Pancreas (tissue), 10 donors: ENCODE measurements around the gene DNASE1L2. TPM values are rescaled to one million over a fixed set of nuclear protein-coding genes. Genes with fewer than 3 reads are reported as not detected.

ENCODE experiments used
- ATAC-seq, 4 donors: fragments of 200-7000 bp; cut with Tn5 transposase; one replicate each; pipeline versions ENCODE4 v1.8.0 to v1.9.1; 2020; ENCODE audit warnings: mild to moderate bottlenecking in 4 of 4, moderate library complexity in 4 of 4
- DNase-seq, 6 donors: peaks; one replicate each; pipeline ENCODE4 v3.0.0-alpha.2; 2020
- FAIRE-seq: peaks from 2 replicates; lab custom pipeline; 2012; peaks lifted over from hg19 to GRCh38; lab: Jason Lieb, UNC
- H3K27ac ChIP-seq, 4 donors: fragments of 200-600 bp; sonication (generic); 1 replicate in 3 of 4; 2 replicates in 1 of 4; pipeline versions ENCODE4 v1.5.0 to v1.8.0; 2020
- H3K27me3 ChIP-seq, 4 donors: fragments of 200-600 bp; one replicate each; pipeline ENCODE4 v1.8.0; 2021
- H3K36me3 ChIP-seq, 3 donors: fragments of 200-600 bp; sonication (generic) in 1 of 3; one replicate each; pipeline versions ENCODE4 v1.5.0 to v1.8.0; 2020 to 2021
- H3K4me1 ChIP-seq, 3 donors: fragments of 200-600 bp; one replicate each; pipeline ENCODE4 v1.8.0; 2021
- H3K4me3 ChIP-seq, 4 donors: fragments of 200-600 bp; sonication (generic) in 2 of 4; one replicate each; pipeline versions ENCODE4 v1.5.0 to v1.8.0; 2020 to 2021
- H3K9me3 ChIP-seq, 4 donors: fragments of 200-600 bp; one replicate each; pipeline ENCODE4 v1.8.0; 2021
- CTCF ChIP-seq, 4 donors: fragments of 200-600 bp; sonication (generic) in 3 of 4; IDR thresholded peaks; one replicate each; pipeline versions ENCODE4 v1.5.0 to v1.8.0; 2021; ENCODE audit warnings: antibody characterized with exemption in 4 of 4
- WGBS, 2 donors: extraction: QIAGEN DNeasy Blood & Tissue Kit; methylation state at CpG; one replicate each; pipeline ENCODE4 v1.1.7; 2013; 5-methylcytosine and 5-hydroxymethylcytosine counted together
- intact Hi-C, 3 donors: fragments of 100-400 bp; cut with DNase I; formaldehyde crosslinking; loops; one replicate each; pipeline versions ENCODE4 v1.11.1 to v1.14.2; 2022
- polyA plus RNA-seq, 2 donors: library from polyadenylated mRNA; stranded (reverse); fragments of 200-250 nt; gene quantifications; one replicate each; pipeline ENCODE4 v1.2.3, GENCODE V29; 2013
- total RNA-seq, 6 donors: library from RNA; stranded (reverse); fragmentation: NEBNext Ultra II Directional in 4 of 6; extraction: Animal tissue kit (Norgen Biotek cat#: 25700) in 4 of 6; gene quantifications; one replicate each; pipeline versions ENCODE4 v1.2.1 to v1.2.4, GENCODE V29; 2021 to 2023
- donor health status: healthy with polysubstance abuse.
- donor health status: DM: no; HTN: no; CAD: no; lungs with moderate emphysema.
- donor health status: DM: no; HTN: no; CAD: no.
- donor health status: control.
- donor health status: control.
- donor health status: Bipolar disorder and iron deficiency.
- donor health status: DM: yes; HTN: yes; CAD: no.
- donor health status: DM: no; HTN: no; CAD: no.
- donor health status: DM: no; HTN: no; CAD: no.
- donor health status: DM: yes; HTN: yes; CAD: no.

The DNASE1L2 gene
- total and polyA plus RNA-seq, 8 donors = 0.31 to 4.9 (median 0.82) TPM

- peaks cover 0 to 6% (median 0%) of the 10 kb centered on the region in 3 donors for H3K4me1 ChIP-seq
- H3K27ac ChIP-seq = no peak overlapping the region
- intact Hi-C loops = no loop called here
- TF ChIP-seq CTCF (IDR thresholded peaks at IDR 0.05) = no peak
- H3K36me3 ChIP-seq = peaks cover 4 to 39% (median 26%) of the 10 kb centered on the region in 3 donors
- no peaks in the 10 kb centered on the region for H3K9me3 ChIP-seq
- DNase-seq = peak in 1 of 6 donors; percentile 70
- 93 to 96% methylated on average over 18 of the region's 18 CpGs for WGBS, 2 donors
- no peak for FAIRE-seq
- no peaks in the 10 kb centered on the region for H3K27me3 ChIP-seq
- no peak for ATAC-seq
- no peak overlapping the region for H3K4me3 ChIP-seq
Observed at GRCh38 chr16:2234813-2235170, 1.5 kb upstream of the DNASE1L2 start.

- no peaks in the 10 kb centered on the region for H3K9me3 ChIP-seq
- DNase-seq (peak in 1 of 6 donors; percentile 75), ATAC-seq (no peak), FAIRE-seq (no peak)
- no peak for TF ChIP-seq CTCF (IDR thresholded peaks at IDR 0.05)
- no peak overlapping the region for H3K27ac ChIP-seq
- peaks cover 4 to 37% (median 25%) of the 10 kb centered on the region in 3 donors for H3K36me3 ChIP-seq
- 92 to 95% methylated on average over 27 to 28 of the region's 28 CpGs for WGBS, 2 donors
- intact Hi-C loops = no loop called here
- no peak overlapping the region for H3K4me3 ChIP-seq
- peaks cover 0 to 6% (median 0%) of the 10 kb centered on the region in 3 donors for H3K4me1 ChIP-seq
- H3K27me3 ChIP-seq = no peaks in the 10 kb centered on the region
Observed at GRCh38 chr16:2235234-2235651, 1.0 kb upstream of the DNASE1L2 start.

GRCh38 chr16:2235695-2236336, 428 bp upstream of the DNASE1L2 start:
- 82 to 84% methylated on average over 19 of the region's 19 CpGs for WGBS, 2 donors
- H3K4me3 ChIP-seq = no peak overlapping the region
- FAIRE-seq = no peak

GRCh38 chr16:2237102-2237482, 848 bp downstream of the DNASE1L2 start:
- no peak for TF ChIP-seq CTCF (IDR thresholded peaks at IDR 0.05)
- intact Hi-C loops = no loop called here
- DNase-seq (peak in 2 of 6 donors; percentile 40 to 82), FAIRE-seq (no peak), ATAC-seq (peak in 1 of 4 donors; percentile 2)
- Histone ChIP-seq H3K27ac (no peak overlapping the region), H3K4me3 (peak overlapping the region in 1 of 4 donors; percentile 25), H3K4me1 (peaks cover 0 to 6% (median 0%) of the 10 kb centered on the region in 3 donors), H3K27me3 (no peaks in the 10 kb centered on the region), H3K9me3 (no peaks in the 10 kb centered on the region), H3K36me3 (peaks cover 4 to 28% (median 25%) of the 10 kb centered on the region in 3 donors)
- 13 to 24% methylated on average over 28 to 40 of the region's 40 CpGs for WGBS, 2 donors

More at GRCh38 chr16:2235695-2236336, 428 bp upstream of the DNASE1L2 start:
- ATAC-seq (no peak), DNase-seq (peak in 2 of 6 donors; percentile 38 to 68)
- no peak for TF ChIP-seq CTCF (IDR thresholded peaks at IDR 0.05)
- intact Hi-C loops = no loop called here
- H3K27me3 ChIP-seq = no peaks in the 10 kb centered on the region
- H3K27ac ChIP-seq = no peak overlapping the region
- peaks cover 4 to 37% (median 25%) of the 10 kb centered on the region in 3 donors for H3K36me3 ChIP-seq
- no peaks in the 10 kb centered on the region for H3K9me3 ChIP-seq
- peaks cover 0 to 6% (median 0%) of the 10 kb centered on the region in 3 donors for H3K4me1 ChIP-seq
